ENCODE data around the gene LRRK1. TPM values are rescaled to one million over a fixed set of nuclear protein-coding genes. Genes with fewer than 3 reads are reported as not detected.

LRRK1 gene
- total and polyA plus RNA-seq, 11 donors, result 1.3 to 12.7 (median 2.1) TPM

DNA sequence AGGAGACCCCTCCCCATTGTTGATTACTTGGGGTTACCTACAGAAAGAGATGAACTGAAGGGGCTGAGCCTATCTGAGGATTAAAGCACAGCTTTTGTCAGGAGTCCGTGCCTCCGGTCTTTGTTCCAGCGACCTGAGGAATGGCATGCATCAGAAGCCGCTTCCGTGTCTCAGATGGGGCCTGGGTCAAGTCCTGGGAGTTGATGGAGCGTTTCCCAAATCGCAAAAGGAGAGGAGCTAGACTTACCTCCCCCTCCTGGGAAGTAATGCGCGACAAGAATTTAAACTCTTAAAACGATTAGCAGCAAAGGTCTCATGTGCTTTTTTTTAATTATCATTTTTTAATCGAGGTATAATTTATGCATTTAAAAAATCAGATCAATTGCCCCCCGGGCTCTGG, 40.5 kb upstream of the LRRK1 start:
- Histone ChIP-seq H3K4me3 (peak overlapping the region in 10 of 12 donors; percentile 14 to 65 (median 54)), H3K9me3 (no peaks in the 10 kb centered on the region), H3K27me3 (peaks cover 9 to 63% (median 30%) of the 10 kb centered on the region in 9 donors), H3K27ac (no peak overlapping the region), H3K4me1 (peaks cover 0 to 21% (median 1%) of the 10 kb centered on the region in 12 donors), H3K36me3 (no peaks in the 10 kb centered on the region)
- no peak for TF ChIP-seq POLR2A (IDR thresholded peaks at IDR 0.05)
- TF ChIP-seq CTCF (IDR thresholded peaks at IDR 0.05), result no peak
- ATAC-seq (no peak), DNase-seq (no peak)
- intact Hi-C loops (cut with DNase I), result loop anchor here in 1 of 10 donors (5.0 kb wide), 1 partner anchor 206 kb away; no protein-coding TSS in a partner anchor
- 29 to 45% (median 39%) methylated on average over 12 of the region's 12 CpGs for WGBS, 4 donors

GRCh38 chr15:100879061-100879463, 40.1 kb upstream of the LRRK1 start:
- intact Hi-C loops (cut with DNase I), result loop anchor here in 1 of 10 donors (5.0 kb wide), 1 partner anchor 207 kb away; no protein-coding TSS in a partner anchor
- no peak for TF ChIP-seq POLR2A (IDR thresholded peaks at IDR 0.05)
- TF ChIP-seq CTCF (IDR thresholded peaks at IDR 0.05), result no peak
- Histone ChIP-seq H3K4me1 (peaks cover 0 to 21% (median 1%) of the 10 kb centered on the region in 12 donors), H3K27me3 (peaks cover 9 to 67% (median 34%) of the 10 kb centered on the region in 9 donors), H3K4me3 (peak overlapping the region in 11 of 12 donors; percentile 14 to 65 (median 53)), H3K9me3 (no peaks in the 10 kb centered on the region), H3K27ac (no peak overlapping the region), H3K36me3 (no peaks in the 10 kb centered on the region)
- DNase-seq (no peak), ATAC-seq (peak in 2 of 4 donors; percentile 19 to 26)
- 3 to 7% (median 4%) methylated on average over 18 to 62 of the region's 62 CpGs for WGBS, 4 donors

DNA sequence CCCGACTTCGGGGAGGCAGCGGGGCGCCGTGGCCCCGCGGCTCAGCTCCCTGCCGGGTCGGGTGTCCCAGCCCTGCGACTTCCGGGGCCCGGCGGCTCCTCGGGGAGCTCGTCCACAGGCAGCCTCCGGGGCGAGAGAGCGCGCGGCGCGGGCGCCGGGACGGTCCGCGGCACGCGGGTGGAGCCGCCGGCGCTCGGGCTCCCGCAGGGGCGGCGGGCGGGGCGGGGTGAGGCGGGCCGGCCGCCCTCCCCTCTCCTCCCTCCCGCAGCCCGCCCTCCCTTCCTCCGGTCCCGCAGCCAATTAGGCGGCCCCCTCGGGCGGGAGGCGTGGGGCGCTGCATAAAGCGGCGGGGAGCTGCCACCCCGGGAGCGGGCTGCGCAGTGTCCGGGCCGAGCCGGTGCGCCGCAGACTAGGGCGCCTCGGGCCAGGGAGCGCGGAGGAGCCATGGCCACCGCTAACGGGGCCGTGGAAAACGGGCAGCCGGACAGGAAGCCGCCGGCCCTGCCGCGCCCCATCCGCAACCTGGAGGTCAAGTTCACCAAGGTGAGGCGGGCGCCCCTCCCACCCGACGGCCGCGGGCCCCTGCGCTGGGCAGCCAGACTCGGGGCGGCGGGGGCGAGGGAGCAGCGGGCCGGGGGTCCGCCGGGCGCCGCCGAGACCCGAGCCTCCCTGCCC, 39.6 kb upstream of the LRRK1 start, which contains the start of gene ALDH1A3:
Gene ALDH1A3, plus strand, starts transcription at position 368 of the 675 bp plus-strand sequence. Its CDS starts 77 bp downstream, at position 445.
- no peaks in the 10 kb centered on the region for H3K9me3 ChIP-seq
- H3K4me1 ChIP-seq, result peaks cover 0 to 21% (median 1%) of the 10 kb centered on the region in 12 donors
- H3K27me3 ChIP-seq, result peaks cover 9 to 73% (median 35%) of the 10 kb centered on the region in 9 donors
- H3K27ac ChIP-seq, result peak within 1 kb of the TSS in 1 of 12 donors; percentile 40
- peak within 1 kb of the TSS; percentile 18 to 65 (median 53) for H3K4me3 ChIP-seq
- 0 to 1% (median 1%) methylated on average over 9 to 93 of the region's 93 CpGs for WGBS, 4 donors
- intact Hi-C loops (cut with DNase I), result loop anchor here in 1 of 10 donors (5.0 kb wide), 1 partner anchor 207 kb away; no protein-coding TSS in a partner anchor
- DNase-seq (peak in 3 of 5 donors; percentile 23 to 56 (median 40)), ATAC-seq (peak in 3 of 4 donors; percentile 61 to 82 (median 67))
- TF ChIP-seq POLR2A (IDR thresholded peaks at IDR 0.05) (no peak), CTCF (IDR thresholded peaks at IDR 0.05) (no peak)
- no peaks in the 10 kb centered on the region for H3K36me3 ChIP-seq
